Neural progenitor cell (in vitro differentiated cells): ENCODE data around the gene MBNL2. TPM values are rescaled to one million over a fixed set of nuclear protein-coding genes. Genes with fewer than 3 reads are reported as not detected.

Experiments
- DNase-seq: peaks from one replicate; pipeline ENCODE4 v3.0.0-alpha.2; 2016; ENCODE audit warnings: low spot score
- H2AFZ ChIP-seq: fragments of 200-600 bp; sonication (generic); replicated peaks from 2 replicates; pipeline ENCODE4 v1.6.1; 2016; ENCODE audit warnings: antibody characterized with exemption
- H3F3A ChIP-seq: fragments of 200-600 bp; sonication (generic); 2 replicates; pipeline ENCODE4 v1.6.1; 2016; ENCODE audit warnings: antibody characterized with exemption, low read depth
- H3K27ac ChIP-seq: fragments of 200-600 bp; sonication (generic); 2 replicates; pipeline ENCODE4 v1.5.1; 2016; ENCODE audit warnings: mild to moderate bottlenecking
- H3K27me3 ChIP-seq: fragments of 200-600 bp; sonication (generic); 2 replicates; pipeline ENCODE4 v1.6.1; 2016; ENCODE audit warnings: mild to moderate bottlenecking, moderate library complexity
- H3K36me3 ChIP-seq: fragments of 200-600 bp; sonication (generic); 2 replicates; pipeline ENCODE4 v1.5.1; 2016
- H3K4me1 ChIP-seq: fragments of 200-600 bp; sonication (generic); 2 replicates; pipeline ENCODE4 v1.6.1; 2016; ENCODE audit warnings: mixed run types
- H3K4me2 ChIP-seq: fragments of 200-600 bp; sonication (generic); 2 replicates; pipeline ENCODE4 v1.6.1; 2016
- H3K4me3 ChIP-seq: fragments of 200-600 bp; sonication (generic); 2 replicates; pipeline ENCODE4 v1.5.1; 2016
- H3K79me2 ChIP-seq: fragments of 200-600 bp; sonication (generic); 2 replicates; pipeline ENCODE4 v1.6.1; 2016; ENCODE audit warnings: low read depth
- H3K9ac ChIP-seq: fragments of 200-600 bp; sonication (generic); 2 replicates; pipeline ENCODE4 v1.6.1; 2016
- H3K9me3 ChIP-seq: fragments of 200-600 bp; sonication (generic); 2 replicates; pipeline ENCODE4 v1.5.1; 2016; ENCODE audit warnings: low read depth
- H4K20me1 ChIP-seq: fragments of 200-600 bp; sonication (generic); 2 replicates; pipeline ENCODE4 v1.6.1; 2016; ENCODE audit warnings: low read depth
- H3K27ac Mint-ChIP-seq: 3 replicates; pipeline ENCODE4 v1.8.0; 2021; ENCODE audit warnings: mixed read lengths
- H3K27me3 Mint-ChIP-seq: 2 replicates; pipeline ENCODE4 v1.8.0; 2022; ENCODE audit warnings: low read depth, mild to moderate bottlenecking, inconsistent platforms, moderate library complexity, mixed read lengths; ENCODE audit not compliant: insufficient read depth
- H3K36me3 Mint-ChIP-seq: 3 replicates; pipeline ENCODE4 v1.8.0; 2021; ENCODE audit warnings: mixed read lengths
- H3K4me1 Mint-ChIP-seq: 3 replicates; pipeline ENCODE4 v1.8.0; 2021; ENCODE audit warnings: mixed read lengths
- H3K4me3 Mint-ChIP-seq: 3 replicates; pipeline ENCODE4 v1.8.0; 2021; ENCODE audit warnings: mild to moderate bottlenecking, moderate library complexity, mixed read lengths
- H3K9me3 Mint-ChIP-seq: 3 replicates; pipeline ENCODE4 v1.8.0; 2020; ENCODE audit warnings: mixed read lengths
- EZH2 ChIP-seq: fragments of 200-600 bp; sonication (generic); IDR thresholded peaks from 2 replicates; pipeline ENCODE4 v1.6.1; 2017; ENCODE audit warnings: antibody characterized with exemption, mild to moderate bottlenecking, moderate library complexity
- EZH2phosphoT487 ChIP-seq: fragments of 200-600 bp; sonication (generic); IDR thresholded peaks from 2 replicates; pipeline ENCODE4 v1.6.1; 2017; ENCODE audit warnings: antibody characterized with exemption
- total RNA-seq: library from RNA; depleted of rRNA; stranded (reverse); fragments of >200 nt; gene quantifications from 2 replicates; pipeline ENCODE4 v1.2.3, GENCODE V29; 2015; ENCODE audit warnings: low replicate concordance
- TF ChIP-seq, protein P1 (sequence below): fragments of 200-600 bp; sonication (generic); IDR thresholded peaks from 2 replicates; pipeline ENCODE4 v1.5.1; 2017; ENCODE audit warnings: antibody characterized with exemption, mild to moderate bottlenecking

The MBNL2 gene
- total RNA-seq, 1 donor from 2014 or later, result 19.6 TPM

- H3K9me3 ChIP-seq, result no peaks in the 10 kb centered on the region
- H3K27me3 Mint-ChIP-seq, result no peaks in the 10 kb centered on the region
These were observed 42.6 kb upstream of the MBNL2 start for GRCh38 chr13:97179501-97179900.

GRCh38 chr13:97182111-97182890, 39.8 kb upstream of the MBNL2 start:
- Mint-ChIP-seq H3K4me1 (peaks cover 2% of the 10 kb centered on the region), H3K27me3 (no peaks in the 10 kb centered on the region), H3K9me3 (no peaks in the 10 kb centered on the region), H3K4me3 (no peak overlapping the region), H3K36me3 (no peaks in the 10 kb centered on the region), H3K27ac (no peak overlapping the region)
- Histone ChIP-seq H3K4me3 (no peak overlapping the region), H2AFZ (no peak overlapping the region), H3K27ac (no peak overlapping the region), H3K27me3 (no peaks in the 10 kb centered on the region), H3K4me1 (no peaks in the 10 kb centered on the region), H3K4me2 (no peak overlapping the region), H4K20me1 (no peaks in the 10 kb centered on the region), H3F3A (no peaks in the 10 kb centered on the region), H3K9ac (no peak overlapping the region), H3K36me3 (no peaks in the 10 kb centered on the region), H3K79me2 (no peaks in the 10 kb centered on the region), H3K9me3 (no peaks in the 10 kb centered on the region)
- TF ChIP-seq EZH2 (no peak), EZH2phosphoT487 (no peak)
- TF ChIP-seq, protein P1, sequence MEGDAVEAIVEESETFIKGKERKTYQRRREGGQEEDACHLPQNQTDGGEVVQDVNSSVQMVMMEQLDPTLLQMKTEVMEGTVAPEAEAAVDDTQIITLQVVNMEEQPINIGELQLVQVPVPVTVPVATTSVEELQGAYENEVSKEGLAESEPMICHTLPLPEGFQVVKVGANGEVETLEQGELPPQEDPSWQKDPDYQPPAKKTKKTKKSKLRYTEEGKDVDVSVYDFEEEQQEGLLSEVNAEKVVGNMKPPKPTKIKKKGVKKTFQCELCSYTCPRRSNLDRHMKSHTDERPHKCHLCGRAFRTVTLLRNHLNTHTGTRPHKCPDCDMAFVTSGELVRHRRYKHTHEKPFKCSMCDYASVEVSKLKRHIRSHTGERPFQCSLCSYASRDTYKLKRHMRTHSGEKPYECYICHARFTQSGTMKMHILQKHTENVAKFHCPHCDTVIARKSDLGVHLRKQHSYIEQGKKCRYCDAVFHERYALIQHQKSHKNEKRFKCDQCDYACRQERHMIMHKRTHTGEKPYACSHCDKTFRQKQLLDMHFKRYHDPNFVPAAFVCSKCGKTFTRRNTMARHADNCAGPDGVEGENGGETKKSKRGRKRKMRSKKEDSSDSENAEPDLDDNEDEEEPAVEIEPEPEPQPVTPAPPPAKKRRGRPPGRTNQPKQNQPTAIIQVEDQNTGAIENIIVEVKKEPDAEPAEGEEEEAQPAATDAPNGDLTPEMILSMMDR, result no peak
- no peak for DNase-seq

More at GRCh38 chr13:97179501-97179900, 42.6 kb upstream of the MBNL2 start:
- Mint-ChIP-seq H3K9me3 (no peaks in the 10 kb centered on the region), H3K4me1 (peaks cover 2% of the 10 kb centered on the region), H3K27ac (no peak overlapping the region), H3K36me3 (no peaks in the 10 kb centered on the region), H3K4me3 (no peak overlapping the region)
- no peaks in the 10 kb centered on the region for H3K27me3 ChIP-seq
- H3K4me1 ChIP-seq, result no peaks in the 10 kb centered on the region
- no peaks in the 10 kb centered on the region for H3F3A ChIP-seq
- H3K36me3 ChIP-seq, result no peaks in the 10 kb centered on the region
- H3K9ac ChIP-seq, result no peak overlapping the region
- H4K20me1 ChIP-seq, result no peaks in the 10 kb centered on the region
- H3K4me3 ChIP-seq, result no peak overlapping the region
- H2AFZ ChIP-seq, result no peak overlapping the region
- H3K27ac ChIP-seq, result no peak overlapping the region
- TF ChIP-seq EZH2phosphoT487 (no peak), EZH2 (no peak)
- TF ChIP-seq, protein P1, result no peak
- no peaks in the 10 kb centered on the region for H3K79me2 ChIP-seq
- H3K4me2 ChIP-seq, result no peak overlapping the region
- DNase-seq, result no peak

- Mint-ChIP-seq H3K27me3 (no peaks in the 10 kb centered on the region), H3K4me3 (no peak overlapping the region), H3K4me1 (peaks cover 2% of the 10 kb centered on the region), H3K27ac (no peak overlapping the region), H3K36me3 (no peaks in the 10 kb centered on the region), H3K9me3 (no peaks in the 10 kb centered on the region)
- Histone ChIP-seq H3K27ac (no peak overlapping the region), H3K4me3 (no peak overlapping the region), H3K9ac (no peak overlapping the region), H3K27me3 (no peaks in the 10 kb centered on the region), H3K36me3 (no peaks in the 10 kb centered on the region), H4K20me1 (no peaks in the 10 kb centered on the region), H2AFZ (no peak overlapping the region), H3K79me2 (no peaks in the 10 kb centered on the region), H3K9me3 (no peaks in the 10 kb centered on the region), H3K4me1 (no peaks in the 10 kb centered on the region), H3K4me2 (no peak overlapping the region), H3F3A (no peaks in the 10 kb centered on the region)
- DNase-seq, result no peak
- TF ChIP-seq EZH2 (no peak), EZH2phosphoT487 (no peak)
- TF ChIP-seq, protein P1, result no peak
These were observed 36.8 kb upstream of the MBNL2 start for GRCh38 chr13:97185291-97185690.
